Progenitor cell of endocrine pancreas (in vitro differentiated cells): ENCODE measurements around the gene RBPJL. TPM values are rescaled to one million over a fixed set of nuclear protein-coding genes. Genes with fewer than 3 reads are reported as not detected.
"Not testable (repeated sequence)": the region's sequence is repeated elsewhere in the genome, so short reads cannot be mapped to it uniquely, and the experiment has no call there.

Experiments
- DNase-seq: peaks from one replicate; pipeline ENCODE4 v3.0.0; 2021; ENCODE audit warnings: low spot score; ENCODE audit not compliant: unreplicated experiment
- H3K27ac Mint-ChIP-seq: 2 replicates; pipeline ENCODE4 v1.8.0; 2021; ENCODE audit warnings: mild to moderate bottlenecking, moderate library complexity, mixed read lengths
- H3K27me3 Mint-ChIP-seq: 2 replicates; pipeline ENCODE4 v1.8.0; 2021; ENCODE audit warnings: mixed read lengths
- H3K36me3 Mint-ChIP-seq: 2 replicates; pipeline ENCODE4 v1.8.0; 2022; ENCODE audit warnings: mixed read lengths; ENCODE audit not compliant: insufficient read depth
- H3K4me1 Mint-ChIP-seq: 2 replicates; pipeline ENCODE4 v1.8.0; 2021; ENCODE audit warnings: low read depth, mixed read lengths
- H3K4me3 Mint-ChIP-seq: 2 replicates; pipeline ENCODE4 v1.8.0; 2021; ENCODE audit warnings: low read depth, mild to moderate bottlenecking, moderate library complexity, mixed read lengths
- H3K9me3 Mint-ChIP-seq: 2 replicates; pipeline ENCODE4 v1.8.0; 2021; ENCODE audit warnings: low read depth, mixed read lengths
- total RNA-seq: library from RNA; stranded (reverse); gene quantifications from 2 replicates; pipeline ENCODE4 v1.2.1, GENCODE V29; 2021
- TF ChIP-seq, protein P1 (sequence below): fragments of 200-600 bp; sonication (generic); IDR thresholded peaks from one replicate; pipeline ENCODE4 v1.5.0; 2021; ENCODE audit warnings: antibody characterized with exemption, mild to moderate bottlenecking; ENCODE audit not compliant: unreplicated experiment

Gene RBPJL
- total RNA-seq, 1 donor from 2014 or later, result 1.5 TPM

DNA sequence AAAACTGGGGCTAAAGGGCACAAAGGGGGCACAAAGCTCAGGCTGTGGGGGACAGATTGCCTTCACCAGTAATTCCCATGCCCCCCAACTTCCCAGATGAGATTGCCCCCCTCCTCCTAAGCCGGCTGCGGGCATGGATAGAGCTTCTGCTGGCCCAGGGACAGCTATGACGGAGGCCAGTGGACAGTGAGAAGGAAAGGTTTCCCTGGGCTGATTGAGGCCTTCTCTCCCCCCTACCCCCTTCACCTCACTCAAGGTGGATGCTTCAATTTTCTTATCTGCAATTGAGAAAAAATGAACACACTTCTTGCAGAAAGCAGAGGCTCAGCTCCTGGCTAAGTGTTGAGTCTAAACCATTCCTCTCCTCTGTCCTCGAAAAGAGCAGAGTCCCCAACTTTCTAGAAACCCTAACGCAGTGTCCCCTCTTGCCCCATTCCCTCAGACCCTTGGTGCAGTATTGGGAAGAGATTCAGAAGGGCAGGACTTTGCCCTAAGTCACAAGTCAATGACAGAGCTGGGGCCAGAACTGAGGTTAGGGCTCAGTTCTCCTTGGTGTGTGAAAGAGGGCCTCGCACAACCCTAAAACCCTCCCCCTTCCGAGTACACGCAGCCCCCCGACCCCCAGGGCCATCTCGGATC is 40.8 kb downstream of the RBPJL start:
- Mint-ChIP-seq H3K9me3 (no peaks in the 10 kb centered on the region), H3K4me3 (peak overlapping the region; percentile 95), H3K27ac (peak overlapping the region; percentile 87), H3K36me3 (no peaks in the 10 kb centered on the region), H3K4me1 (peaks cover 51% of the 10 kb centered on the region), H3K27me3 (no peaks in the 10 kb centered on the region)
- TF ChIP-seq, protein P1, sequence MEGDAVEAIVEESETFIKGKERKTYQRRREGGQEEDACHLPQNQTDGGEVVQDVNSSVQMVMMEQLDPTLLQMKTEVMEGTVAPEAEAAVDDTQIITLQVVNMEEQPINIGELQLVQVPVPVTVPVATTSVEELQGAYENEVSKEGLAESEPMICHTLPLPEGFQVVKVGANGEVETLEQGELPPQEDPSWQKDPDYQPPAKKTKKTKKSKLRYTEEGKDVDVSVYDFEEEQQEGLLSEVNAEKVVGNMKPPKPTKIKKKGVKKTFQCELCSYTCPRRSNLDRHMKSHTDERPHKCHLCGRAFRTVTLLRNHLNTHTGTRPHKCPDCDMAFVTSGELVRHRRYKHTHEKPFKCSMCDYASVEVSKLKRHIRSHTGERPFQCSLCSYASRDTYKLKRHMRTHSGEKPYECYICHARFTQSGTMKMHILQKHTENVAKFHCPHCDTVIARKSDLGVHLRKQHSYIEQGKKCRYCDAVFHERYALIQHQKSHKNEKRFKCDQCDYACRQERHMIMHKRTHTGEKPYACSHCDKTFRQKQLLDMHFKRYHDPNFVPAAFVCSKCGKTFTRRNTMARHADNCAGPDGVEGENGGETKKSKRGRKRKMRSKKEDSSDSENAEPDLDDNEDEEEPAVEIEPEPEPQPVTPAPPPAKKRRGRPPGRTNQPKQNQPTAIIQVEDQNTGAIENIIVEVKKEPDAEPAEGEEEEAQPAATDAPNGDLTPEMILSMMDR, result no peak
- no peak for DNase-seq

DNA sequence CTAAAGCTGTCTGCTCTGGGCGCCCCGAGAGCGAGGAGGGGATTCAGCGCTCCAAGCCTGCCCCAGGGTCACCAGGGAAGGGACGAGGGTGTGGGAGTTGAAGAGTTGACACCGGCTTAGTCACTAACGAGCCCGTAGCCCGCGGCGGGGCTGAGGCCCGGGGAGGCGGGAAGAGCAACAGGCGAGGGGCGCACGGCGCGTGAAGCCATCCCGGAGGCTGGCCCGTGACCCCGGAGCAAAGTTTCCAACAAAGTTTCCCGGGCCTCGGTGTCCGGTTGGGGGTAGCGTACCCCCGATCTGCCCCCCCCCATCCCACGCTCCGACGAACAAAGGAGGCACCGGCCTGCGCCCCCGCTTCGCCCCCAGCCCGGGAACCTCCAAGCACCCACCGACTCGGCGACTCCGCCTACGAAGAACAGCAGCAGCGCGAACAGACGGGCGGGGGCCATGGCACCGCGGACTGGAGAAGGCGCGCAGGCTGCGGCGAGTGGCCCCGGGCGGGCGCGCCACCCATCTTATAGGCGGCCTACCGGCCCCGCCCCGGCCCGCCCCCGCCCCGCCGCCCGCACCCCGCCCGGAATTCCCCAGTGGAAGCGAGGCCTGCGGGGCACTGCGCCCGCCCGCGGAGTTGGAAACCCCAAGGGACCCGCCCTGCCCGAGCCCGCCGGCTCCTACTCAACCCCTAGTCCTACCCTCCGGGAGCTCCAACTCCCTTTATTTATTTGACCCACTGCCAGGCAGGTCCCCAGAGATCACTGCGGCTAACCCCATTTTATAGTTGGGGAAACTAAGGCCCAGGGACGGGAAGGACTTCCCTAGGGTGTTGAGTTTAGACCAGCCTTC is 41.5 kb downstream of the RBPJL start, which contains the start of gene SDC4:
Gene SDC4, minus strand, starts transcription at position 489 of the 843 bp plus-strand sequence. Its CDS starts 40 bp downstream, at position 449.
- no peaks in the 10 kb centered on the region for H3K36me3 Mint-ChIP-seq
- H3K27me3 Mint-ChIP-seq, result no peaks in the 10 kb centered on the region
- TF ChIP-seq, protein P1, result no peak
- peak within 1 kb of the TSS; percentile 95 for H3K4me3 Mint-ChIP-seq
- DNase-seq, result peak; percentile 49
- no peaks in the 10 kb centered on the region for H3K9me3 Mint-ChIP-seq
- H3K27ac Mint-ChIP-seq, result peak within 1 kb of the TSS; percentile 87
- H3K4me1 Mint-ChIP-seq, result peaks cover 44% of the 10 kb centered on the region

DNA sequence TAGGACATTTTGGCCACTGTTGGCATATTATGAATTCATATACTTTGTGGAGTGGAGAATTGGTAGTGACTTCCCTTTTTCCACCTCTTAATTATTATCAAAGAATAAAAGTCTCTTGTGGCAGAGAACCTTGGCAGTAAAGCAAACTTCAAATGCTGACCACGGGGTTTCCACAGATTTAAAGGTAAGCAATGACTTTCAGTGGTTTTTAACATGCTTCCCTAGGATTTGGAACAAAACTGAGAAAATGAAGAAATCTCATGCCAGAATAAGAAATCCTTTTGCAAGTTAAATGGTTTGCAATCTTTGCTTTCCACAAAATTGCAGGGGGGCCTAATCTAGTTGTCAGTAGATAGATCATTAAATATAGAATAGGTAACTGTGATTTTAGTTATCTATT is 43.6 kb downstream of the RBPJL start:
- no peaks in the 10 kb centered on the region for H3K36me3 Mint-ChIP-seq
- TF ChIP-seq, protein P1, result no peak
- H3K4me3 Mint-ChIP-seq, result no peak overlapping the region
- peaks cover 15% of the 10 kb centered on the region for H3K27me3 Mint-ChIP-seq
- no peak for DNase-seq
- H3K9me3 Mint-ChIP-seq, result no peaks in the 10 kb centered on the region
- peaks cover 25% of the 10 kb centered on the region for H3K4me1 Mint-ChIP-seq
- no peak overlapping the region for H3K27ac Mint-ChIP-seq

DNA sequence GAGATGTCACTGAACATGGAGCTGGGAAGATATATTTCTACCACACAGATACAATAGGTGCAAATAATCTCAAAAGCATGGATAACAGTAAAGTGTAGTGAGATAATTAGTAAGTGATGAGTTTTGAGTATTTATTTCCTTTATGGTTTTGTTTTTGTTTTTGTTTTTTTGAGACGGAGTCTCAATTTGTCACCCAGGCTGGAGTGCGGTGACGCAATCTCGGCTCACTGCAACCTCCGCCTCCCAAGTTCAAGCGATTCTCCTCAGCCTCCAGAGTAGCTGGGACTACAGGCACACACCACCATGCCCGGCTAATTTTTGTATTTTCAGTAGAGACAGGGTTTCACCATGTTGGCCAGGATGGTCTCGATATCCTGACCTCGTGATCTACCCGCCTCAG is 44.2 kb downstream of the RBPJL start:
- Mint-ChIP-seq H3K27me3 (peaks cover 19% of the 10 kb centered on the region), H3K4me1 (peaks cover 19% of the 10 kb centered on the region)
- not testable (repeated sequence) for H3K9me3 Mint-ChIP-seq, H3K4me3 Mint-ChIP-seq, DNase-seq, H3K27ac Mint-ChIP-seq, H3K36me3 Mint-ChIP-seq

DNA sequence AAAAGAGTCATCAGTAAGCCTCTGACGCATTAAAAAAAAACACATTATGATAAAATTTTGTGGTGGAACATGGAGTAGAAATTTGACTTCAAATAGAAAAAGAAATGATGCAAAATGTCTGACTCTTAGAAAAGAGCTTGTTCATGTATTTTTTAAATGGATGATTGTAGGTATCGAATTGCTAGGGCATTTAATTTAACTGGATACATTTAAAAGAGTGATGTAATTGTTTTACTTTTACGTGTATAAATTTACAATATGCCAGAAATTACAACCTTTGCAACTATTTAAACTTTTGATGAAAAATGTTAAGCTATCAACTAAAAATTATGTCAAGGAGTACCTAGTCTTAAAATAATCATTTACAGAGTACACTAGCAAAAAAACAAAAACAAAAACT is 46.1 kb downstream of the RBPJL start:
- Mint-ChIP-seq H3K4me3 (no peak overlapping the region), H3K27me3 (peaks cover 27% of the 10 kb centered on the region), H3K36me3 (no peaks in the 10 kb centered on the region), H3K27ac (no peak overlapping the region), H3K4me1 (peaks cover 1% of the 10 kb centered on the region), H3K9me3 (no peaks in the 10 kb centered on the region)
- no peak for DNase-seq
- TF ChIP-seq, protein P1, result no peak
